Neural progenitor cell (in vitro differentiated cells): ENCODE data around the gene FITM2.
"Not testable (repeated sequence)": the region's sequence is repeated elsewhere in the genome, so short reads cannot be mapped to it uniquely, and the experiment has no call there.

Experiments used
- EZH2 ChIP-seq: fragments of 200-600 bp; sonication (generic); IDR thresholded peaks from 2 replicates; pipeline ENCODE4 v1.6.1; 2017; ENCODE audit warnings: antibody characterized with exemption, mild to moderate bottlenecking, moderate library complexity
- EZH2phosphoT487 ChIP-seq: fragments of 200-600 bp; sonication (generic); IDR thresholded peaks from 2 replicates; pipeline ENCODE4 v1.6.1; 2017; ENCODE audit warnings: antibody characterized with exemption
- TF ChIP-seq, protein P1 (sequence below): fragments of 200-600 bp; sonication (generic); IDR thresholded peaks from 2 replicates; pipeline ENCODE4 v1.5.1; 2017; ENCODE audit warnings: antibody characterized with exemption, mild to moderate bottlenecking

DNA sequence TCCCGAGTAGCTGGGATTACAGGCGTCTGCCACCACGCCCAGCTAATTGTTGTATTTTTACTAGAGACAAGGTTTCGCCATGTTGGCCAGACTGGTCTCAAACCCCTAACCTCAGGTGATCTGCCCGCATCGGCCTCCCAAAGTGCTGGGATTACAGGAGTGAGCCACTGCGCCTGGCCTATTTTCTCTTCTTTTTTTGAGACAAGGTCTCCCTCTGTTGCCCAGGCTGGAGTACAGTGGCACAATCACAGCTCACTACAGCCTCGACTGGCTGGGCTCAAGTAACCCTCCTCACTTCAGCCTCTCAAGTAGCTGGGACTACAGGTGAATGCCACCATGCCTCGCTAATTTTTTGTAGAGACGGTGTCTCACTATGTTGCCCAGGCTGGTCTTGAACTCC lies 34.9 kb upstream of the FITM2 start:
- TF ChIP-seq, protein P1, sequence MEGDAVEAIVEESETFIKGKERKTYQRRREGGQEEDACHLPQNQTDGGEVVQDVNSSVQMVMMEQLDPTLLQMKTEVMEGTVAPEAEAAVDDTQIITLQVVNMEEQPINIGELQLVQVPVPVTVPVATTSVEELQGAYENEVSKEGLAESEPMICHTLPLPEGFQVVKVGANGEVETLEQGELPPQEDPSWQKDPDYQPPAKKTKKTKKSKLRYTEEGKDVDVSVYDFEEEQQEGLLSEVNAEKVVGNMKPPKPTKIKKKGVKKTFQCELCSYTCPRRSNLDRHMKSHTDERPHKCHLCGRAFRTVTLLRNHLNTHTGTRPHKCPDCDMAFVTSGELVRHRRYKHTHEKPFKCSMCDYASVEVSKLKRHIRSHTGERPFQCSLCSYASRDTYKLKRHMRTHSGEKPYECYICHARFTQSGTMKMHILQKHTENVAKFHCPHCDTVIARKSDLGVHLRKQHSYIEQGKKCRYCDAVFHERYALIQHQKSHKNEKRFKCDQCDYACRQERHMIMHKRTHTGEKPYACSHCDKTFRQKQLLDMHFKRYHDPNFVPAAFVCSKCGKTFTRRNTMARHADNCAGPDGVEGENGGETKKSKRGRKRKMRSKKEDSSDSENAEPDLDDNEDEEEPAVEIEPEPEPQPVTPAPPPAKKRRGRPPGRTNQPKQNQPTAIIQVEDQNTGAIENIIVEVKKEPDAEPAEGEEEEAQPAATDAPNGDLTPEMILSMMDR, result not testable (repeated sequence)
- not testable (repeated sequence) for TF ChIP-seq EZH2, EZH2phosphoT487
